Upper lobe of left lung (tissue), 6 donors: Measurements from ENCODE around the gene FCN3. TPM values are rescaled to one million over a fixed set of nuclear protein-coding genes. Genes with fewer than 3 reads are reported as not detected.
A peak's percentile ranks its signal among the peaks of the same experiment; 100 is the strongest.

Experiments used
- ATAC-seq, 2 donors: fragments of 200-7000 bp; cut with Tn5 transposase; one replicate each; pipeline ENCODE4 v1.9.1; 2022; ENCODE audit warnings: mild to moderate bottlenecking in 2 of 2, moderate library complexity in 2 of 2; ENCODE audit not compliant: low FRiP score in 2 of 2
- DNase-seq, 2 donors: peaks; one replicate each; pipeline ENCODE4 v3.0.0-alpha.2; 2019 to 2020
- H3K27ac ChIP-seq, 4 donors: fragments of 200-600 bp; sonication (generic); one replicate each; pipeline ENCODE4 v1.5.1; 2016 to 2019
- H3K27me3 ChIP-seq, 4 donors: fragments of 200-600 bp; sonication (generic); one replicate each; pipeline ENCODE4 v1.5.1; 2017 to 2019
- H3K36me3 ChIP-seq, 4 donors: fragments of 200-600 bp; sonication (generic); one replicate each; pipeline ENCODE4 v1.5.1; 2016 to 2019
- H3K4me1 ChIP-seq, 4 donors: fragments of 200-600 bp; sonication (generic); one replicate each; pipeline ENCODE4 v1.5.1; 2018 to 2019
- H3K4me3 ChIP-seq, 4 donors: fragments of 200-600 bp; sonication (generic); one replicate each; pipeline ENCODE4 v1.5.1; 2017 to 2019; ENCODE audit warnings: mild to moderate bottlenecking in 2 of 4, moderate library complexity in 1 of 4
- H3K9me3 ChIP-seq, 4 donors: fragments of 200-600 bp; sonication (generic); one replicate each; pipeline ENCODE4 v1.5.1; 2018 to 2019
- CTCF ChIP-seq, 6 experiments: fragments of 450-650 bp in 4 of 6; fragments of 200-600 bp in 2 of 6; sonication (generic) in 2 of 6; IDR thresholded peaks; one replicate each; pipeline ENCODE4 v1.5.1; 2016 to 2019; ENCODE audit warnings: antibody characterized with exemption in 6 of 6
- EP300 ChIP-seq, 4 donors: sonication (generic); formaldehyde crosslinking; IDR thresholded peaks; one replicate each; pipeline ENCODE4 v1.5.1; 2017; ENCODE audit warnings: antibody characterized with exemption in 4 of 4, control low read depth in 2 of 4
- POLR2A ChIP-seq, 4 donors: fragments of 450-650 bp; IDR thresholded peaks; one replicate each; pipeline ENCODE4 v1.5.1; 2016 to 2017; ENCODE audit warnings: antibody characterized with exemption in 4 of 4, mild to moderate bottlenecking in 2 of 4
- POLR2AphosphoS5 ChIP-seq, 2 donors: sonication (generic); formaldehyde crosslinking; IDR thresholded peaks; one replicate each; pipeline ENCODE4 v1.5.1; 2017; ENCODE audit warnings: antibody characterized with exemption in 2 of 2
- WGBS, 2 donors: methylation state at CpG; one replicate each; pipeline ENCODE4 v1.1.5; 2017 to 2018; 5-methylcytosine and 5-hydroxymethylcytosine counted together
- total RNA-seq, 6 donors: library from RNA; depleted of rRNA in 4 of 6; stranded (reverse); fragments of >200 nt in 4 of 6; gene quantifications; one replicate each; pipeline versions ENCODE4 v1.1.0 to v1.2.1, GENCODE V29; 2016 to 2021
- donor health status: DM: no; HTN: no; CAD: no; lungs with moderate emphysema.
- donor health status: DM: no; HTN: yes; CAD: no; lungs with severe emphysema.

Gene FCN3
- total RNA-seq, 6 donors from 2014 or later, result 145 to 1,319 (median 555) TPM

- ATAC-seq (no peak), DNase-seq (no peak)
- H3K9me3 ChIP-seq, result no peaks in the 10 kb centered on the region
- H3K4me3 ChIP-seq, result no peak overlapping the region
- 87 to 89% methylated on average over 5 of the region's 5 CpGs for WGBS, 2 donors
- peaks cover 44 to 66% (median 46%) of the 10 kb centered on the region in 4 donors for H3K4me1 ChIP-seq
- H3K27me3 ChIP-seq, result no peaks in the 10 kb centered on the region
- TF ChIP-seq CTCF (IDR thresholded peaks at IDR 0.05) (no peak), POLR2AphosphoS5 (IDR thresholded peaks at IDR 0.05) (no peak), EP300 (IDR thresholded peaks at IDR 0.05) (no peak), POLR2A (IDR thresholded peaks at IDR 0.05) (no peak)
- H3K36me3 ChIP-seq, result peaks cover 0 to 9% (median 0%) of the 10 kb centered on the region in 4 donors
- H3K27ac ChIP-seq, result peak overlapping the region in 1 of 4 donors; percentile 46
These were observed 26.3 kb upstream of the FCN3 start for GRCh38 chr1:27400963-27401341.

- Histone ChIP-seq H3K9me3 (no peaks in the 10 kb centered on the region), H3K4me1 (peaks cover 40 to 65% (median 44%) of the 10 kb centered on the region in 4 donors), H3K4me3 (no peak overlapping the region), H3K36me3 (peaks cover 0 to 8% (median 0%) of the 10 kb centered on the region in 4 donors), H3K27me3 (no peaks in the 10 kb centered on the region), H3K27ac (no peak overlapping the region)
- 37 to 62% methylated on average over 9 to 13 of the region's 13 CpGs for WGBS, 2 donors
- TF ChIP-seq CTCF (IDR thresholded peaks at IDR 0.05) (no peak), EP300 (IDR thresholded peaks at IDR 0.05) (no peak), POLR2A (IDR thresholded peaks at IDR 0.05) (no peak), POLR2AphosphoS5 (IDR thresholded peaks at IDR 0.05) (peak in 1 of 2 donors; percentile 12)
- DNase-seq (no peak), ATAC-seq (no peak)
These were observed 25.7 kb upstream of the FCN3 start for GRCh38 chr1:27400082-27400962.

- Histone ChIP-seq H3K27ac (no peak overlapping the region), H3K4me1 (peaks cover 31 to 61% (median 38%) of the 10 kb centered on the region in 4 donors), H3K9me3 (no peaks in the 10 kb centered on the region), H3K27me3 (no peaks in the 10 kb centered on the region), H3K36me3 (peaks cover 0 to 4% (median 0%) of the 10 kb centered on the region in 4 donors), H3K4me3 (no peak overlapping the region)
- ATAC-seq, result no peak
- DNase-seq, result peak in 1 of 2 donors; percentile 86
- 59 to 62% methylated on average over 9 to 18 of the region's 19 CpGs for WGBS, 2 donors
- TF ChIP-seq EP300 (IDR thresholded peaks at IDR 0.05) (no peak), POLR2AphosphoS5 (IDR thresholded peaks at IDR 0.05) (no peak)
These were observed 24.8 kb upstream of the FCN3 start for GRCh38 chr1:27399251-27400025.

GRCh38 chr1:27398405-27399149 lies 24.0 kb upstream of the FCN3 start:
- DNase-seq, result no peak
- ATAC-seq, result no peak
- Histone ChIP-seq H3K27ac (no peak overlapping the region), H3K4me3 (no peak overlapping the region), H3K36me3 (no peaks in the 10 kb centered on the region), H3K27me3 (no peaks in the 10 kb centered on the region), H3K9me3 (no peaks in the 10 kb centered on the region), H3K4me1 (peaks cover 24 to 52% (median 30%) of the 10 kb centered on the region in 4 donors)
- WGBS, 2 donors, result 85 to 92% methylated on average over 4 of the region's 4 CpGs
- TF ChIP-seq CTCF (IDR thresholded peaks at IDR 0.05), result no peak
- TF ChIP-seq EP300 (IDR thresholded peaks at IDR 0.05), result no peak
- no peak for TF ChIP-seq POLR2A (IDR thresholded peaks at IDR 0.05)
- no peak for TF ChIP-seq POLR2AphosphoS5 (IDR thresholded peaks at IDR 0.05)
